Adrenal gland (tissue), 12 donors: ENCODE data around the gene CXCL3. TPM values are rescaled to one million over a fixed set of nuclear protein-coding genes. Genes with fewer than 3 reads are reported as not detected.

Experiments
- DNase-seq, 7 donors: peaks; one replicate each; pipeline ENCODE4 v3.0.0-alpha.2; 2019 to 2020
- H3K27ac ChIP-seq, 5 donors: fragments of 200-600 bp; sonication (generic) in 4 of 5; 1 replicate in 3 of 5; 2 replicates in 2 of 5; pipeline versions ENCODE4 v1.5.1 to v1.8.0; 2016 to 2020; ENCODE audit warnings: mild to moderate bottlenecking in 1 of 5
- H3K27me3 ChIP-seq: fragments of 200-600 bp; 2 replicates; pipeline ENCODE4 v1.8.0; 2021
- H3K36me3 ChIP-seq, 2 donors: fragments of 200-600 bp; replicated peaks in 1 of 2; 1 replicate in 1 of 2; 2 replicates in 1 of 2; pipeline versions ENCODE4 v1.5.1 to v1.8.0; 2018 to 2022
- H3K4me1 ChIP-seq, 2 donors: fragments of 200-600 bp; replicated peaks in 1 of 2; 1 replicate in 1 of 2; 2 replicates in 1 of 2; pipeline versions ENCODE4 v1.5.1 to v1.8.0; 2018 to 2021
- H3K4me3 ChIP-seq, 4 donors: fragments of 200-600 bp; sonication (generic) in 3 of 4; one replicate each; pipeline ENCODE4 v1.5.1; 2016 to 2018
- H3K9me3 ChIP-seq, 3 donors: fragments of 200-600 bp; sonication (generic) in 1 of 3; replicated peaks in 1 of 3; 1 replicate in 2 of 3; 2 replicates in 1 of 3; pipeline versions ENCODE4 v1.5.1 to v1.8.0; 2016 to 2021
- CTCF ChIP-seq, 6 experiments: fragments of 450-650 bp in 4 of 6; fragments of 200-600 bp in 2 of 6; sonication (generic) in 1 of 6; IDR thresholded peaks; 1 replicate in 5 of 6; 2 replicates in 1 of 6; pipeline versions ENCODE4 v1.5.1 to v1.8.0; 2016 to 2021; ENCODE audit warnings: antibody characterized with exemption in 6 of 6, mild to moderate bottlenecking in 2 of 6, moderate library complexity in 1 of 6
- POLR2A ChIP-seq, 2 donors: fragments of 450-650 bp; IDR thresholded peaks; one replicate each; pipeline ENCODE4 v1.6.1; 2017; ENCODE audit warnings: antibody characterized with exemption in 2 of 2, mild to moderate bottlenecking in 2 of 2, moderate library complexity in 1 of 2
- WGBS, 4 donors: extraction: QIAGEN DNeasy Blood & Tissue Kit in 2 of 4; methylation state at CpG; one replicate each; pipeline versions ENCODE4 v1.1.5 to v1.1.7; 2013 to 2017; 5-methylcytosine and 5-hydroxymethylcytosine counted together
- intact Hi-C, 2 donors: fragments of 100-400 bp; cut with DNase I; formaldehyde crosslinking; loops; one replicate each; pipeline versions ENCODE4 v1.14.1 to v1.15.0; 2022 to 2023
- polyA plus RNA-seq, 3 donors: library from polyadenylated mRNA; stranded (reverse); fragments of 200-250 nt in 2 of 3; fragments of 350-450 nt in 1 of 3; fragmentation: Illumina TruSeq in 1 of 3; extraction: RNeasy Lipid Tissue Mini Kit (QIAGEN cat#74804) in 1 of 3; gene quantifications; one replicate each; pipeline ENCODE4 v1.2.3, GENCODE V29; 2013 to 2014
- total RNA-seq, 9 donors: library from RNA; depleted of rRNA in 4 of 9; stranded (reverse); fragments of >200 nt in 4 of 9; fragments of 120-200 nt in 1 of 9; fragmentation: NEBNext Ultra II Directional in 1 of 9; extraction: Animal tissue kit (Norgen Biotek cat#: 25700) in 1 of 9; gene quantifications; one replicate each; pipeline versions ENCODE4 v1.1.0 to v1.2.4, GENCODE V29; 2013 to 2023
- donor health status: healthy with polysubstance abuse.
- donor health status: Bipolar disorder and iron deficiency.
- donor health status: DM: yes; HTN: yes; CAD: no.
- donor health status: DM: no; HTN: no; CAD: no.
- donor health status: DM: no; HTN: no; CAD: no.
- donor health status: DM: yes; HTN: yes; CAD: no.

Gene CXCL3
- total and polyA plus RNA-seq, 12 donors: 0.13 to 1.6 (median 0.42) TPM; not detected in 3

GRCh38 chr4:74041418-74041817, 2.9 kb upstream of the CXCL3 start:
- Histone ChIP-seq H3K9me3 (no peaks in the 10 kb centered on the region), H3K27me3 (no peaks in the 10 kb centered on the region), H3K36me3 (no peaks in the 10 kb centered on the region), H3K27ac (no peak overlapping the region), H3K4me1 (peaks cover 0 to 9% of the 10 kb centered on the region in 2 donors), H3K4me3 (no peak overlapping the region)
- TF ChIP-seq CTCF (IDR thresholded peaks at IDR 0.05) (no peak), POLR2A (IDR thresholded peaks at IDR 0.05) (no peak)
- intact Hi-C loops: no loop called here
- no peak for DNase-seq
- WGBS, 4 donors: 21 to 33% (median 32%) methylated on average over 1 of the region's 1 CpG

- Histone ChIP-seq H3K27ac (peak overlapping the region in 2 of 5 donors; percentile 15 to 59), H3K4me3 (peak overlapping the region in 2 of 4 donors; percentile 52 to 67), H3K27me3 (no peaks in the 10 kb centered on the region), H3K4me1 (peaks cover 0 to 9% of the 10 kb centered on the region in 2 donors), H3K9me3 (no peaks in the 10 kb centered on the region), H3K36me3 (no peaks in the 10 kb centered on the region)
- 17 to 27% (median 21%) methylated on average over 4 of the region's 4 CpGs for WGBS, 4 donors
- TF ChIP-seq CTCF (IDR thresholded peaks at IDR 0.05) (no peak), POLR2A (IDR thresholded peaks at IDR 0.05) (no peak)
- no peak for DNase-seq
- intact Hi-C loops: no loop called here
Measured at GRCh38 chr4:74039315-74039763, 850 bp upstream of the CXCL3 start.

GRCh38 chr4:74038086-74038424, 434 bp downstream of the CXCL3 start:
- H3K36me3 ChIP-seq: no peaks in the 10 kb centered on the region
- intact Hi-C loops: no loop called here
- H3K4me1 ChIP-seq: peaks cover 0 to 9% of the 10 kb centered on the region in 2 donors
- H3K9me3 ChIP-seq: no peaks in the 10 kb centered on the region
- WGBS, 4 donors: 5 to 10% (median 6%) methylated on average over 12 to 17 of the region's 17 CpGs
- H3K27ac ChIP-seq: no peak overlapping the region
- DNase-seq: peak in 2 of 7 donors; percentile 8 to 15
- TF ChIP-seq POLR2A (IDR thresholded peaks at IDR 0.05) (no peak), CTCF (IDR thresholded peaks at IDR 0.05) (no peak)
- H3K4me3 ChIP-seq: peak overlapping the region in 2 of 4 donors; percentile 52 to 67
- no peaks in the 10 kb centered on the region for H3K27me3 ChIP-seq

GRCh38 chr4:74037076-74037955, 1.2 kb downstream of the CXCL3 start:
- Histone ChIP-seq H3K27me3 (no peaks in the 10 kb centered on the region), H3K36me3 (no peaks in the 10 kb centered on the region), H3K27ac (no peak overlapping the region), H3K4me1 (peaks cover 0 to 9% of the 10 kb centered on the region in 2 donors), H3K4me3 (peak overlapping the region in 1 of 4 donors; percentile 67), H3K9me3 (no peaks in the 10 kb centered on the region)
- intact Hi-C loops: no loop called here
- DNase-seq: no peak
- TF ChIP-seq POLR2A (IDR thresholded peaks at IDR 0.05): no peak
- no peak for TF ChIP-seq CTCF (IDR thresholded peaks at IDR 0.05)
- WGBS, 4 donors: 50 to 67% (median 58%) methylated on average over 4 of the region's 4 CpGs
